Measurements from ENCODE around the gene PAK4.
A peak's percentile ranks its signal among the peaks of the same experiment; 100 is the strongest.
"Not testable (repeated sequence)": the region's sequence is repeated elsewhere in the genome, so short reads cannot be mapped to it uniquely, and the experiment has no call there.

PAK4 gene

DNA sequence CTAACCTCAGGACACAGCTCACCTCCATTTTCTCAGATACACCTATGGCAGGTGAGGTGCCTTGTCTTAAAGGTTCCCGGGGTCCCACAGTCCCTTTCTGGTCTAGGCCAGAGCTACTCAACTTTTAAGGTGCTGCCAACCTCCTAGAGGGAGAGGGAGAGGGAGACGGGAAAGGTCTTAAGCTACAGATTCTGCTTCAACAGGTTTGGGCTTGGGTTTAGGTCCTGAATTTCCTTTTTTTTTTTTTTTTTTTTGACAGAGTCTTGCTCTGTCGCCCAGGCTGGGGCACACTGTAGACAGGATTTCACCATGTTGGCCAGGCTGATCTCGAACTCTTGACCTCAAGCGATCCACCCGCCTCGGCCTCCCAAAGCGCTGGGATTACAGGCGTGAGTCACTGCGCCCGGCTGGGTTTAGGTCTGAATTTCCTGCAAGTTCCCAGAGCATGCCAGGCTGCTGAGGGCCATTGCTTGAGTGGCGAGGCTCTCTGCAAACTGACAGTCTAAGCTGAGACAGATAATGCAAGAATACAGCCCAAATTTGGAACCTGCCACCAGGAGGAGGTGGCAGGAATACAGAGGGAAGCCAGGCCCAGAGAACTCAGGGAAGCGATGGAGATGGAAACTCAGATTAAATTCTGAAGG, 86.3 kb downstream of the PAK4 start:
- ATAC-seq, result no peak

DNA sequence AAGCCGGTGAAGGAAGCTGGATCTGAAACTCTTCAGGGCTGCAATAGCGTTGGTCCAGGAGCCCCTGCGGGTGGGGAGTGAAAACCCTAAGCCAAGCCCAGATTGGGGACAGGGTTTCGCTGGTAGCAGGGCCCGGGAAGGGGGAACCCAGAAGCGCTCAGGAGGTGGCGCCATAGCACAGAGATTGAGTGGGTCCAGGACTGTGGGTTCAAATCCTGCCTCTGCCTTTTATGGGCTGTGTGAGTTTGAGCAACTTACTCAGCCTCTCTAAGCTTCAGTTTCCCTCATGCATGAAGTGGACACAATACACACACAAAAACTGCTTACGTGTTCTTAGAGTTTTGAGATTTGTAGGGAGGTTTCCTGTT, 86.8 kb downstream of the PAK4 start:
- ATAC-seq, result peak; percentile 78 to 87

DNA sequence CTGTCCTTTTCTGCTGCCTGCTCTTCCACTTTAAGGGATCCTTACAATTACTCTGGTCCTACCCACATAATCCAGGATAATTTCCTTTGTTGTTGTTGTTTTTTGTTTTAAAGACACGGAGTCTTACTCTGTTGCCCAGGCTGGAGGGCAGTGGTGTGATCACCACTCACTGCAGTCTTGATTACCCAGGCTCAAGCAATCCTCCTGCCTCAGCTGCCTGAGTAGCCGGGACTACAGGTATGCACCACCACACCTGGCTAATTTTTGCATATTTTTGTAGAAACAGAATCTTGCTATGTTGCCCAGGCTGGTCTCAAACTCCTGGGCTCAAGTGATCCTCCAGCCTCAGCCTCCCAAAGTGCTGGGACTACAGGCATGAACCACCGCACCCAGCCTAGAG, 89.7 kb downstream of the PAK4 start:
- ATAC-seq, result not testable (repeated sequence)

DNA sequence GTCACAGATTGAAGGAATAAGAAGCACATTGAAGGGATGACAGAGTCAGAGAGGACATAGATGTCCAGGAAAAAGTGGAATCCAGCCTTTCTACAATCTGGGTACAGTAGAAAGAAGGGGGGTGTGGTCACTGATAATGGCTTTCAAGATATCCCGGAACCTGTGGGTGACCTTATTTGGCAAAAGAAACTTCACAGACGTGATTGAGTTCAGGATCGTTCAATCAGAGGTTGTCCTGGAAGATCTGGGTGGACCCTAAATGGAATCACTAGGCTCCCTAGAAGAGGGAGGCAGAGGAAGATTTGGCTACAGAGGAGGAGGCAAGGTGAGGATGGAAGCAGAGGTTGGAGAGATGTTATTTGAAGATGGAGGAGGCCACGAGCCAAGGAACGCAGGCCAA, 91.5 kb downstream of the PAK4 start:
- ATAC-seq, result no peak

GRCh38 chr19:39218230-39219007, 92.8 kb downstream of the PAK4 start:
- no peak for ATAC-seq

- not testable (repeated sequence) for ATAC-seq
Measured at GRCh38 chr19:39219108-39219507, 93.5 kb downstream of the PAK4 start.

DNA sequence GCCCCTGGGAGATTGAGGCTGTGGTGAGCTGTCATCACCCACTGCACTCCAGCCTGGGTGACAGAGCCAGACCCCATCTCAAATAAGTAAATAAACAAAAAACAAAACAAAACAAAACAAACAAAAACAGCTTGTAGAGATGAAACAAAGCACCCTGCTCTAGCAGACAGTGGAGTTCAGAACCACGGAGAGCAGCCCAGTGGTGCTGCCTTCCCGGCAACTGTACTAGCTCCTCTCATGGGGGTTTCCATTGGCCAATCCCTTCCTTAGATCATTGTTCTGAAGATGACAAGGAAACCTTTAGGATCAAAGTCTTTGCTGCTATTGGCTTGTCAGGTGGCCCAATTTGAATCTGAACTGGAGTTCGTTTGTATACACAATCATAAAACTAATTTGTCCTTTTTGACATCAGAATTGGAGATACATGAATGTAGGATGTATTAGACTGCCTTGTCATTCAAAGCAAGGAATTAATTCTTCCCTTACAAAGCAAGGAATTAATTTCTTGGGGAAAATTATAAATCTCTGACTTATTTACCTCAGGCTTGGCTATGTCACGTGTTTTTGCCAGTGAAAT, 98.2 kb downstream of the PAK4 start:
- no peak for ATAC-seq

GRCh38 chr19:39224910-39225309, 99.3 kb downstream of the PAK4 start:
- ATAC-seq, result no peak
